Heart left ventricle (tissue), 13 donors: ENCODE results near the gene MLLT3.

Experiments used
- CTCF ChIP-seq, 12 donors: fragments of 200-600 bp; sonication (generic) in 4 of 12; IDR thresholded peaks; one replicate each; pipeline versions ENCODE4 v1.5.0 to v1.8.0; 2018 to 2022; ENCODE audit warnings: antibody characterized with exemption in 12 of 12, mild to moderate bottlenecking in 5 of 12
- POLR2A ChIP-seq, 2 donors: fragments of 450-650 bp; IDR thresholded peaks; one replicate each; pipeline ENCODE4 v1.6.1; 2017; ENCODE audit warnings: antibody characterized with exemption in 2 of 2, mild to moderate bottlenecking in 2 of 2, moderate library complexity in 2 of 2
- donor health status: ischemic (EF 13 %, LVEDD 7.1; RV severe dilation, severe dysfunction).
- donor health status: DM: no; HTN: yes; CAD: no.
- donor health status: DM: no; HTN: no; CAD: no.
- donor health status: ischemic (EF 25% LVEDD 6.9; RV normal size, moderate dysfunction).
- donor health status: ischemic (EF 25% LVEDD 5.7; RV mildly dilated, moderate dysfunction).
- donor health status: ischemic (EF 35%, LVEDD 5.7; RV mildly dilated, moderate dysfunction).
- donor health status: nonischemic (EF 11% LVEDD 7.7; RV severe dilation, severe dysfunction).
- donor health status: DM: yes; HTN: yes; CAD: no.
- donor health status: PGD.
- donor health status: ischemic (EF 29% LVEDD 5.4; RV normal size, mild dysfunction).
- donor health status: nonischemic (EF 23%, LVEDD 6.1; RV moderate dilation, normal function).

- TF ChIP-seq CTCF (IDR thresholded peaks at IDR 0.05) (no peak), POLR2A (IDR thresholded peaks at IDR 0.05) (no peak)
Measured at GRCh38 chr9:20391208-20391607, 231.1 kb downstream of the MLLT3 start.
